ENCODE measurements around the gene RPRD1B.

The RPRD1B gene

GRCh38 chr20:38126146-38126921 is 92.8 kb downstream of the RPRD1B start:
- no peak for DNase-seq

- no peak for DNase-seq
These were observed 93.5 kb downstream of the RPRD1B start for GRCh38 chr20:38126932-38127621.

- no peak for DNase-seq
These were observed 94.5 kb downstream of the RPRD1B start for GRCh38 chr20:38127920-38128528.

GRCh38 chr20:38128691-38129090 is 95.1 kb downstream of the RPRD1B start:
- DNase-seq, result no peak

GRCh38 chr20:38129248-38129865 is 95.8 kb downstream of the RPRD1B start:
- DNase-seq, result no peak

- no peak for DNase-seq
These were observed 96.5 kb downstream of the RPRD1B start for GRCh38 chr20:38129893-38130609.

- no peak for DNase-seq
These were observed 97.4 kb downstream of the RPRD1B start for GRCh38 chr20:38130687-38131587.

- no peak for DNase-seq
These were observed 98.1 kb downstream of the RPRD1B start for GRCh38 chr20:38131588-38132121.

- DNase-seq, result no peak
These were observed 98.8 kb downstream of the RPRD1B start for GRCh38 chr20:38132156-38132909.

- DNase-seq, result no peak
These were observed 99.5 kb downstream of the RPRD1B start for GRCh38 chr20:38132910-38133501.

GRCh38 chr20:38133680-38134426 is 100.3 kb downstream of the RPRD1B start:
- no peak for DNase-seq

- DNase-seq, result no peak
These were observed 101.1 kb downstream of the RPRD1B start for GRCh38 chr20:38134427-38135270.

- DNase-seq, result no peak
These were observed 101.7 kb downstream of the RPRD1B start for GRCh38 chr20:38135271-38135650.

- DNase-seq, result no peak
These were observed 102.3 kb downstream of the RPRD1B start for GRCh38 chr20:38135651-38136420.

- no peak for DNase-seq
These were observed 103.1 kb downstream of the RPRD1B start for GRCh38 chr20:38136421-38137245.

- DNase-seq, result no peak
These were observed 104.0 kb downstream of the RPRD1B start for GRCh38 chr20:38137441-38138037.
